ENCODE results near the gene IRS1.

The IRS1 gene

DNA sequence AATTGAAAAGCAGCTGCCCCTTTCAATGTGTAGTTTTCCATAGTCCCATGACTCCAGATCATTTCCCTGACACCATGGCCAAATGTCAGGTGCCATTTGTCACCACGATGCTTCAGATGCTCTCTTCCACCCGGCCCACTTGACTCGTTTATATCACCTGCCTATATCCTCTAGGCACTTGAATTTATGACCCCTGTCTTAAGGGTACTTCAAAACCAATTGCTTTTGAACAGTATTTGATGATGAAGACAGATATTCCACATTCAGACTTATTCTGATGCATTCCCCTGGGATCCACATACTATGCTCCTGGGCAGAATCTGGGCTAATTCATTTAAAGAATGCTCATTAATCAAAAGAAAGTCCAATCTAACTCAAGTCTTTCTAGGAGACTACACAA lies 19.3 kb upstream of the IRS1 start:
- no peak for DNase-seq

DNA sequence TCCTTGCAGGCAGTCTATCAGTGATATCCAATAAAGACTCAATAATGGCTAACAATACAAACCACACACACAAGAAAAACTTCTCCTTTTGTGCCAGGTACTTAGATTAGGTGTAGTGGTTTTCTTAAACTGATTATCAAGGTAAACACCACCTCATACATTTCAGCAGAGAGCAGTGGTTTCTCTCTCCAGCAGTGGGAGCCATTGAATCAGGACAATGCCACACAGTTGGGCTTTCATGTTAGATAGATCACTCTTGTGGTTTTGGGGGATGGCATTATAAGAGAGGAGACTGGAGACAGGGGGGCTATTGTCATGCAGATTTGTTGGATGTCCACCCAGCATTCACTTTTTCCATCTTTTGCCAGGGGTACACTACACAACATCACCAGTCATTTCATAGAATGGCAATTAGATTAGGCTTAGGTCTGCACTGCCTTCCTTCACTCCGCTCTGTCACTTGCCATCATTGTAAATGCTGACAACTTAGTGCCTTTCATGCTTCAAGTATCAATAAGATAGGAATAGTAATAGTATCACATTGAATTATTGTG lies 13.6 kb upstream of the IRS1 start:
- DNase-seq = no peak

GRCh38 chr2:226803410-226803809 lies 3.8 kb upstream of the IRS1 start:
- no peak for DNase-seq

DNA sequence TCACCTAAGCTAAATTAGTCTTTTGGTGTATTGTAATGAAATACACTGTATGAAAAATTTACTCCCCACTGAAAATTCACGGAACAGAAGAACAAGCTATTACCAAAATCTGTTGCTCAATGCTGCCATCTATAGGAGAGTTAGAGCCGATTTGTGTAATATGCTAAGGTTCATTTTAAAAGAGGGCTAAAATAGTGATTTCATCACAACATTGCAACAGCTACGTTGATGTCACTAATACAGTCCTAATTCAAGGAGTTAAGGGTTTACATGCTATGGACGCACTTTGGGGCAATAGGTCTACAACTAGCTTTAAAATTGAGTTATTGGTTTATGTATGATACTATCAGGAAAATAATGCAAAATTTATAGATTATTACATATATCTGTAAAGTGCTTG lies 3.0 kb upstream of the IRS1 start:
- DNase-seq = peak; percentile 38

- no peak for DNase-seq
Measured at GRCh38 chr2:226800941-226801784, 1.5 kb upstream of the IRS1 start.

- DNase-seq = no peak
Measured at GRCh38 chr2:226799976-226800940, 638 bp upstream of the IRS1 start.

- no peak for DNase-seq
Measured at GRCh38 chr2:226798422-226799210, 1.0 kb downstream of the IRS1 start.

GRCh38 chr2:226797989-226798421 lies 1.6 kb downstream of the IRS1 start:
- no peak for DNase-seq

- DNase-seq = no peak
Measured at GRCh38 chr2:226797289-226797988, 2.2 kb downstream of the IRS1 start.

DNA sequence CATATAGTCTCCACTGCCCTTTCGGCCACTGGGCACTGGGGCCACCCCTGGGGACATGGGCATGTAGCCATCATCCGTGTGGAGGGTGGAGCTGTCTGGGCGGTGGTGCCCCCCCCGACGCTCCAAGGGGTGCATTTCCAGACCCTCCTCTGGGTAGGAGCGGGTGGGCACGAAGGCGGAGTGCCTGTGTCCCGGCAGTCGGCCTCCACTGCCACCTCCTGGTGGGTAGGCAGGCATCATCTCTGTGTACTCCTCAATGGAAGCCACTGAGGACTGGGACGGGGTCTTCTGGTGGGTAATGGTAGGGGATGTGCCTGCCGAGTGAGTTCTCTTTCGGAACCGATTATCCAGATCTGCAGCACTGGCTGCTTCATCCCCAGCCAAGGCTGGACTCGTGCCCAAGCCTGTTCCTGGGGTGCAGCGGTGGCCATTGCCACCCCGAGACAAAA lies 2.8 kb downstream of the IRS1 start:
- DNase-seq = no peak

- DNase-seq = no peak
Measured at GRCh38 chr2:226796012-226796839, 3.4 kb downstream of the IRS1 start.

DNA sequence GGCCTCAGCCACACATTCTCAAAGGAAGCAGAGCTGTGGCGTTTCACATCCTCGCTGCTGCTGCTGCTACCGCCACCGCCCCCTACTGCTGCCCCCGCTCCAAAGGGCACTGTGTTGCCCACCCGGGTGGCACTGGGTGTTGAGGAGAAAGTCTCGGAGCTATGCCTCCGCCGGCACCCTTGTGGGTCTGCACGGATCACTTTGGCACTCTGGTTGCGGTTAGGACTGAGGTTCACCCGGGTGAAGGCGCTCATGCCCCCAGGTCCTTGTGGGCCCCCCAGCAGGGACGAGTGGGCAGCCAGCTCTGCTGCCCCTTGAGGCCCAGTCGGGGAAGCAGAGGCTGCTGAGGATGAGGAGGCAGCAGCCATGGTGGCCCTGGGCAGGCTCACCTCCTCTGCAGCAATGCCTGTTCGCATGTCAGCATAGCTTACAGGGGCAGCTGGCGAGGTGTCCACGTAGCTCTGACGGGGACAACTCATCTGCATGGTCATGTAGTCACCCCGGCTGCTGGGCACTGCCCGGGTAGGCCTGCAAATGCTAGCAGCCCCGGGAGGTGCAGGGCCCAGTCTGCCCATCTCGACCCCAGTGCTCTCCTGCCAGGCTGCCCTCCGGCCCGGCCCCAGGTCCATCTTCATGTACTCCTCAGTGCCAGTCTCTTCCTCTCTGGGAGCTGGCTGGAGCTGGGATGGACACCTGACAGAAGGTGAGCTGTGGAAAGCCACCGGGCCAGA lies 4.2 kb downstream of the IRS1 start:
- DNase-seq = no peak

DNA sequence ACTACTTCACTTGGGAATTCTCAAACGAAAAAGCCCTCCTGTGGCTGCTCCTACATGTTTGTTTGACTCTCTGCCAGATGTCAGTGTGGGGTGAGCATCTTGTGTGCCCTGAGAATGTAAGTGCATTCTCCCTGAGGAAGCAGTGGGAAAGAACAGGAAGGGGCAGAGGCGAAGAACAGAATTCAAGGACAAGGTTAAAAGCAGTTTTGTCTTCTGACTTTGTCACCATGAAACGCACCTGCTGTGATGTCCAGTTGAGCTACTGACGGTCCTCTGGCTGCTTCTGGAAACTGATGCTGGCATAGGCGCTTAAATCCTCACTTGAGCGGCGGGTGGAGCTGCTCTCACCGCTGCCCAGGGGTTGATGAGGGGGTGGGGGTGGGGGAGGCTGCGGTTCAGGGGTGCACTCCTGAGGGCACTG lies 4.9 kb downstream of the IRS1 start:
- DNase-seq = no peak

- no peak for DNase-seq
Measured at GRCh38 chr2:226794196-226794661, 5.4 kb downstream of the IRS1 start.

- DNase-seq = no peak
Measured at GRCh38 chr2:226793646-226794045, 6.0 kb downstream of the IRS1 start.

GRCh38 chr2:226792155-226792881 lies 7.3 kb downstream of the IRS1 start:
- no peak for DNase-seq

DNA sequence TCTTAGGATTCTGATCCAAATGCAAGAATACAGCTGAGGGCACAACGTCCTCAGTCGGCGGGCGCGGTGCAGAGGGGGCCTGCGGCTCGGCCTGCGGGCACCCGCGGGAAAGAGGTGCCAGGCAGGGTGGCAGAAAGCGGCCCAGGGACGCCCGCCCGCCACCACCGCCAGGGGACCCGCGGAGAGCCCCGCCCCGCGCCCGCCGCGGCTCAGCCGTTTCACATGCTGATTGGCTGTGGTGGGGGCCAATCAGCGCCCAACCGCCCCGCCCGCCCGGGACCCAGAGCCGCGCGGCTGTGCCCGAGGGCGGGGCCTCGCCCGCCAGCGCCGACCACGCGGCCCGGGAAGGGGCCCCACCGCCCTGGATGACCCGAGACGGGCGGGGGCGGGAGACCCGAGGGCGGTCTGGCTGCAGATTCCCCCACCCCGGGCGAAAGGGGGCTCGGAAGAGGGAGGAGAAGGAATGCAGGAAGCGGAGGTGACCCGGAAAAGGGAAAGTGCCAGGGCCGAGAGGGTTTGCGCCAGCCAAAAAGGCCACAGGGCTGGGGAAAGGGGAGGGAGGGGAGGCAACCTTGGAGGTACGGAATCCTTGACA lies 8.0 kb downstream of the IRS1 start:
- DNase-seq = peak; percentile 79

DNA sequence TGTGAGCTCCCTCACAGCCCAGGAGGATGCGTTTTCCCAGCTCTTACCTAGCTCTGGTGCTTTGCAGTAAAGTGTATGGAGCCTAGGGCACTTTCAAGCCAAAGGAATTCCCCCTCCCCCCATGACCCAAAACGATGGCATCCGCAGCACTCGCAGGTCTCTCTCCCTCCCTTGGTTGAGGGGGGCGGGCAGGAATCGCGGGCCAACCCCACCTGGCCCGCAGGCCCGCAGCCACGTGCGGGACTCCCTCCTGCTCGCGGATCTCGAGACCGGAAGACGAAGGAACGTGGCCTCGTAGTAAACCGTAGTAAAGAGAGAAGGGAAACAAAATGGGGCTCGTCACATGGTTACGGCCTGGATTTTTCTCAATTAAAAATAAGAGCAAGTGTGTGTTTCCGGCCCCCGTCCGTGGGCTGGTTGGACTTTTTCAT lies 8.5 kb downstream of the IRS1 start:
- peak; percentile 71 for DNase-seq

GRCh38 chr2:226790431-226790830 lies 9.2 kb downstream of the IRS1 start:
- DNase-seq = no peak

Measured in NCI-H226 (cell line).